ENCODE results near the gene HEPACAM2. TPM values are rescaled to one million over a fixed set of nuclear protein-coding genes. Genes with fewer than 3 reads are reported as not detected.
A peak's percentile ranks its signal among the peaks of the same experiment; 100 is the strongest.

Gene HEPACAM2
- total and polyA plus RNA-seq, 2 of the 8 experiments (the other 6 are each of a cell fraction or from before 2014, with no cell fraction given) = not detected

- no peak overlapping the region for H4K8ac ChIP-seq (ENCODE audit: extremely low read depth, insufficient read depth, low read length)
- H3K4me2 ChIP-seq (ENCODE audit: insufficient read depth in 1 of 2, low read depth in 2 of 2, low read length in 2 of 2) = no peak overlapping the region
- H3K23me2 ChIP-seq (ENCODE audit: low read depth, low read length) = no peaks in the 10 kb centered on the region
- H2BK120ac ChIP-seq (replicated peaks; ENCODE audit: low read depth, low read length) = no peak overlapping the region
- POLR2A ChIA-PET (ENCODE audit: partially characterized antibody) = no interaction called here
- H2AFZ ChIP-seq (ENCODE audit: low read length) = no peak overlapping the region
- H4K20me1 ChIP-seq (replicated peaks in 1 of 2; ENCODE audit: control insufficient read depth in 1 of 2, insufficient read depth in 2 of 2, low read length in 2 of 2) = no peaks in the 10 kb centered on the region
- H3K4ac ChIP-seq (replicated peaks; ENCODE audit: insufficient read length, low read depth, low read length) = no peak overlapping the region
- H2BK20ac ChIP-seq (ENCODE audit: low read length) = no peak overlapping the region
- no peak overlapping the region for H3K27ac ChIP-seq (ENCODE audit: low read depth, low read length)
- no peaks in the 10 kb centered on the region for H3K27me3 ChIP-seq (replicated peaks in 1 of 4; ENCODE audit: control insufficient read depth in 3 of 4, extremely low read depth in 1 of 4, insufficient read depth in 3 of 4, low read length in 3 of 4)
- no peak overlapping the region for H2BK12ac ChIP-seq (ENCODE audit: low read depth, low read length)
- no peak overlapping the region for H3K23ac ChIP-seq (ENCODE audit: insufficient read length)
- H3K79me1 ChIP-seq (ENCODE audit: low read depth, low read length) = no peaks in the 10 kb centered on the region
- H3K4me3 ChIP-seq (ENCODE audit: extremely low read depth in 1 of 4, insufficient read depth in 2 of 4, low read depth in 3 of 4, low read length in 4 of 4) = no peak overlapping the region
- FAIRE-seq = no peak
- H3K14ac ChIP-seq (ENCODE audit: insufficient read length) = no peak overlapping the region
- H4K91ac ChIP-seq (replicated peaks; ENCODE audit: insufficient read length, low read length) = no peak overlapping the region
- DNase-seq (ENCODE audit: low read depth in 1 of 2, low spot score in 2 of 2) = no peak
- H4K5ac ChIP-seq (ENCODE audit: insufficient read length, low read depth, low read length) = no peak overlapping the region
- CTCF ChIA-PET (ENCODE audit: partially characterized antibody) = interaction anchor here (0.8 to 1.5 kb wide), 2 partner anchors 8 to 27 kb away, joined by 3 read pairs; no protein-coding TSS in a partner anchor
- no peak overlapping the region for H3K18ac ChIP-seq (ENCODE audit: extremely low read depth, low read length)
- TF ChIP-seq EP300 (IDR thresholded peaks at IDR 0.05; ENCODE audit: borderline replicate concordance in 1 of 2, low read depth in 2 of 2, low read length in 2 of 2) (no peak), BACH1 (IDR thresholded peaks at IDR 0.05; ENCODE audit: low read length) (0 out of 2 replicates have a peak, but pooled peaks have one; percentile 13)
- no peak overlapping the region for H2BK5ac ChIP-seq (ENCODE audit: low read depth, low read length)
- H3K4me1 ChIP-seq (replicated peaks in 1 of 4; ENCODE audit: control insufficient read depth in 3 of 4, insufficient read depth in 4 of 4, low read length in 3 of 4) = no peaks in the 10 kb centered on the region; a peak in 1 of 7 replicates
- peaks cover 13% of the 10 kb centered on the region in 2 experiments; a peak in 3 of 4 replicates for H3K9me3 ChIP-seq (ENCODE audit: insufficient read depth in 2 of 2, low read depth in 1 of 2, low read length in 1 of 2)
- H2BK15ac ChIP-seq (ENCODE audit: low read length) = no peak overlapping the region
- no peaks in the 10 kb centered on the region; a peak in 1 of 8 replicates for H3K36me3 ChIP-seq (ENCODE audit: control insufficient read depth in 2 of 4, insufficient read depth in 4 of 4, low read length in 3 of 4)
- WGBS, 2 experiments (ENCODE audit: extremely low coverage in 1 of 2, insufficient coverage in 1 of 2, insufficient read length in 1 of 2, insufficient replicate concordance in 2 of 2, low coverage in 1 of 2, low lambda C conversion rate in 2 of 2, missing lambda C conversion rate in 1 of 2) = 85% methylated on average over 2 of the region's 2 CpGs; no CpG with 5 or more reads in 1 of the 2 experiments
- no peak overlapping the region for H2AK5ac ChIP-seq (ENCODE audit: low read depth, low read length)
- H3K56ac ChIP-seq (replicated peaks; ENCODE audit: insufficient read length, low read depth, low read length) = no peak overlapping the region
- no peaks in the 10 kb centered on the region for H3K79me2 ChIP-seq (ENCODE audit: control insufficient read depth in 1 of 2, insufficient read depth in 2 of 2, low read length in 2 of 2)
- no peak overlapping the region for H3K9ac ChIP-seq (replicated peaks in 1 of 4; ENCODE audit: extremely low read depth in 1 of 4, low read depth in 3 of 4, low read length in 3 of 4)
Observed at GRCh38 chr7:93171606-93172226, 54.6 kb downstream of the HEPACAM2 start.
